Nephron (organoid): ENCODE results near the gene TRMT1.
A peak's percentile ranks its signal among the peaks of the same experiment; 100 is the strongest.

Experiments used
- H3K27ac Mint-ChIP-seq, 3 experiments: 2 replicates each; pipeline ENCODE4 v1.8.0; 2020; ENCODE audit warnings: mixed read lengths in 3 of 3, mild to moderate bottlenecking in 2 of 3, moderate library complexity in 1 of 3
- H3K27me3 Mint-ChIP-seq: 2 replicates; pipeline ENCODE4 v1.8.0; 2021; ENCODE audit warnings: low read depth, mild to moderate bottlenecking, moderate library complexity, mixed read lengths
- H3K36me3 Mint-ChIP-seq: 2 replicates; pipeline ENCODE4 v1.8.0; 2020; ENCODE audit warnings: low read depth, mixed read lengths
- H3K4me1 Mint-ChIP-seq: 2 replicates; pipeline ENCODE4 v1.8.0; 2020; ENCODE audit warnings: mixed read lengths
- H3K4me3 Mint-ChIP-seq, 3 experiments: 2 replicates each; pipeline ENCODE4 v1.8.0; 2020; ENCODE audit warnings: mild to moderate bottlenecking in 3 of 3, mixed read lengths in 3 of 3, moderate library complexity in 2 of 3
- H3K9me3 Mint-ChIP-seq: 2 replicates; pipeline ENCODE4 v1.8.0; 2020; ENCODE audit warnings: mixed read lengths
- CTCF ChIP-seq, 3 experiments: fragments of 200-600 bp; sonication (generic); IDR thresholded peaks; one replicate each; pipeline ENCODE4 v1.5.0; 2021; ENCODE audit warnings: antibody characterized with exemption in 3 of 3; ENCODE audit not compliant: unreplicated experiment in 3 of 3

TRMT1 gene

DNA sequence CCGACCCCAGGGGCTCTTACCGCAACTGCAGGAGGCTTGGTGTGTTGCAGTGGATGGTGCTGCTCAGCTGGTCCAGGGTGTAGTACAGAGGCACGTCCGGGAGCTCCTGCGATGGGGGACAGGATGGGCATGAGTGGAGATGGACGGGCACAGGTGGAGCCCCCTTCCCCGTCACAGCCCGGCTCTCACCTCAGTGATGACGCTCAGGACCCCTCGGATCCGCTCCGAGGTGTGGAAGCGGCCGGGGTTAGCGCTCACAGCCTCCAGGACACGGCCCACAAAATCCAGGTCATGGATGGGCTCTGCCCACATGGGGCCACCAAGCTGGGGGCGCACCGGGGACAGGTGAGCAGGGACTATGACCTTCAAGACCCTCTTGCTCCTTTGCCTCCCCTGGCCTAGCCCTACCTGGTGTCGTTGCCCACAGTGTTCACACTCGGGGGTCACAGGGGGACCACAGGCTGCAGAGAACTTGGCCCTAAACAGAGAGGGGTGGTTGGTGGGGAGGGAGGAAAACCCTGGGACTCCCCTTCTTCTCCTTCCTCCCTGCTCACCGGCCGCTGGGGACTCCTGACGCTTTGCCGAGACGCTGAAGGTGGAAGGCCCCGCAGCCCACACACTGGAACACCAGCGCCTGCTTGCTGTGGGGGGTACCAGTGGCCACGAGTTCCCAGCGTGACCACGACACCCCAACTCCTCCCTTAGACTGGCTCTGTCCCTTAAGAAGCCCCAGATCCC, 7.0 kb downstream of the TRMT1 start:
- H3K4me1 Mint-ChIP-seq = no peaks in the 10 kb centered on the region
- TF ChIP-seq CTCF (IDR thresholded peaks at IDR 0.05; ENCODE audit: unreplicated experiment in 3 of 3) = no peak
- peaks cover 2% of the 10 kb centered on the region for H3K27me3 Mint-ChIP-seq

DNA sequence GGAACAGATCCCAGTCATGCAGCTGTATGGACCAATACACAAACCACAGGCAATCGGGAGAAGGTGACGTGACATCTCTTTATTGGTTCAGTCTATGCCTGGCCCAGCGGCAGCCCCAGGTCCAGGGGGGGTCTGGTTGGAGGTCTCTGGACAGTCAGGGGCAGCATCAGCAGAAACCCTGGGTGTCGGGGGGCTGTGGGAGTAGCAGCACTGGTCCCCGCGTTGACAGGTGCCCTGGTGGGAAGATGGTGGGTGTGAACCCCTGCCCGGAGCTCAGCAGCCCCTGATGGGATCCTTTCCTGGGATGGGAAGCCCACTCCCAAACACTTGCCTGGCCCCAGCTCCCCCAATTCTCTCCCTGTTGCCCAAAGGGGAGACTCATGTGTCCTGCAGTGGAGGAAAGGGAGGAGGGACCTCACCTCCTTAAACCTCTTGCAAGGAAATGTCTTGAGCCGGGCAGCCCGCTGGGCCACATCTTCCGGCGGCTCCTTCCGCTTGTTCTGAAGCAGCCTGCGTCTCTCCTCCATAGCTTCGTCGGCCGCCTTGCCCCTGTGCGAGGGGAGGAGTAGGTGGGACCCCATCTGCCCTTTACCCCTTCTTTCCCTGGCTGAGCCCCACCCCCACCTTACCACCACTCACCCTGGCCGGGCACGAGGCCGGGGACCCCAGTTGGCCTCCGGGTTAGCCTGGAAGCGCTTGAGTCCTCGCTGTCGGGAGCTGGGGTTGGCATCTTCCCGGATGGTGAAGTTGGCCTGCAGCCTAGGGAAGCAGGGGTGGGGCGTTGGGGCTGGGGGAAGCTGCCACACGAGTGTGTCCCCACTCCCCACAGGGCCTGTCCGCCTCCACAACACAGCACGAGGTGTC, 11.5 kb downstream of the TRMT1 start:
- TF ChIP-seq CTCF (IDR thresholded peaks at IDR 0.05; ENCODE audit: unreplicated experiment in 3 of 3) = no peak
- Mint-ChIP-seq H3K4me3 (no peak overlapping the region), H3K9me3 (no peaks in the 10 kb centered on the region), H3K27me3 (peaks cover 33% of the 10 kb centered on the region), H3K27ac (no peak overlapping the region), H3K36me3 (peaks cover 6% of the 10 kb centered on the region), H3K4me1 (peaks cover 3% of the 10 kb centered on the region)

More for the DNA sequence above, 7.0 kb downstream of the TRMT1 start:
- Mint-ChIP-seq H3K4me3 (no peak overlapping the region), H3K27ac (no peak overlapping the region), H3K36me3 (peaks cover 9% of the 10 kb centered on the region), H3K9me3 (no peaks in the 10 kb centered on the region)

GRCh38 chr19:13104360-13104847, 12.1 kb downstream of the TRMT1 start:
- Mint-ChIP-seq H3K4me3 (no peak overlapping the region), H3K36me3 (peaks cover 6% of the 10 kb centered on the region), H3K4me1 (peaks cover 6% of the 10 kb centered on the region), H3K9me3 (no peaks in the 10 kb centered on the region), H3K27ac (no peak overlapping the region), H3K27me3 (peaks cover 40% of the 10 kb centered on the region)
- TF ChIP-seq CTCF (IDR thresholded peaks at IDR 0.05; ENCODE audit: unreplicated experiment in 3 of 3) = peak; percentile 59 to 64 (median 64)

- Mint-ChIP-seq H3K4me3 (no peak overlapping the region), H3K9me3 (no peaks in the 10 kb centered on the region), H3K27ac (no peak overlapping the region), H3K36me3 (peaks cover 6% of the 10 kb centered on the region), H3K4me1 (peaks cover 10% of the 10 kb centered on the region), H3K27me3 (peaks cover 45% of the 10 kb centered on the region)
- TF ChIP-seq CTCF (IDR thresholded peaks at IDR 0.05; ENCODE audit: unreplicated experiment in 3 of 3) = no peak
Measured at GRCh38 chr19:13103581-13104359, 12.8 kb downstream of the TRMT1 start.

DNA sequence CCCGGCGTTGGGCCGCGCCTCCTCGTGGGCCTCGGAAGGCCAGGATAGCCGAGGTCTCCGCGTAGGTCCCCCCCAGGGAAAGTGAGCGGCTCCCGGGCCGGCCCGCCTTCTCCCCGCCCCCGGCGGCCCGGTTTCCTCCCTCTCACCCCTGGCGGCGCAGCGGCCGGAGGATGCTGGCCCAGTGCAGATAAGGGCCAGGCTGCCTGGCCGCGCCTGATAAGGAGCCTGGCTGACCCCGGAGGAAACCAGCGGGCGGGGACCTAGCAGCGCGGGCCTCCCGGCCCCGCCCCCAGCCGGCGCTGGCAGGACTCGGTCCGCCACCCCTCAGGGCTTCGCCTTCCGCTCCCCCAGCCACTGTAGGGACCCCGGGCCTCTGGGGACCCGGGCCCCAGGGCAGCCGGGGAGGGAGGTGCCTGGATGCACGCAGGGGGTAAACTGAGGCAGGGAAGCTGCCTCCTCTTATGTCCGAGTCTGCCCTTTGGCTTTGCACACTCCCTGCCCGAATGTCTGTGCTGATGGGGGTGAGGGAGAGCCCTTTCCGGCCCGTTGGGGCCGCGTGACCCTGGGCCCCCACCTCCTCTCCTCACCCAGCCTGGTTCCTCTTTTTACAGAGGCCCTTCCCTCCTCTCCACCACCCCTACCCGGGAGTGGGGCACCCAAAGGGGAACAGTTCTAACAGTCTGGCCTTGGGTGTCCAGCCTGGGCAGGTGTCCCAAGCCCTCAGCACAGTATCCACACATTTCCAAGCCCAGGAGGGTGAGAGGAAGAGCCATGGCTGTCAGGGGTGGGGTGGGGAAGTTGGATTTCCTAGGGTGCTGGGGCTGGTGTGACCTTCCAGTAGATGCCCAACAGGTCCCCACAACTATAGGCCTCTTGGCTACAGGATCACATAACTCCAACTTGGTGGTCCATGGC, 13.6 kb downstream of the TRMT1 start, which contains the start of gene LYL1:
LYL1 (minus strand) TSS at position 193 of the 915 bp plus-strand sequence. CDS start 1,687 bp downstream, outside the sequence.
- no peak for TF ChIP-seq CTCF (IDR thresholded peaks at IDR 0.05; ENCODE audit: unreplicated experiment in 3 of 3)
- Mint-ChIP-seq H3K27me3 (peaks cover 54% of the 10 kb centered on the region), H3K4me3 (peak within 1 kb of the TSS in 2 of 3 experiments; percentile 25 to 60), H3K9me3 (no peaks in the 10 kb centered on the region), H3K27ac (no peak within 1 kb of the TSS), H3K36me3 (peaks cover 6% of the 10 kb centered on the region), H3K4me1 (peaks cover 18% of the 10 kb centered on the region)
